A549 (cell line): ENCODE data around the gene FAM13A. TPM values are rescaled to one million over a fixed set of nuclear protein-coding genes. Genes with fewer than 3 reads are reported as not detected.
A peak's percentile ranks its signal among the peaks of the same experiment; 100 is the strongest.

Source experiments
- ATAC-seq, 2 experiments: fragments of 200-7000 bp in 1 of 2; fragments of >200 bp in 1 of 2; cut with Nextera tagmentation in 1 of 2; cut with Tn5 transposase in 1 of 2; 3 replicates each; pipeline versions ENCODE4 v1.8.0 to v1.9.1; 2018 to 2020; ENCODE audit warnings: mild to moderate bottlenecking in 1 of 2, moderate library complexity in 1 of 2
- CTCF ChIA-PET: fragments of 300-600 bp; sonication (Branson Sonifier 250); formaldehyde crosslinking; extraction: SDS; loops from one replicate; lab custom pipeline; 2021; ENCODE audit warnings: antibody characterized with exemption, inconsistent platforms; lab: Yijun Ruan, JAX
- POLR2A ChIA-PET: fragments of 350-600 bp; formaldehyde crosslinking; extraction: SDS; loops from one replicate; lab custom pipeline; 2021; ENCODE audit warnings: antibody characterized with exemption, inconsistent platforms; lab: Yijun Ruan, JAX
- DNase-seq, 2 experiments: peaks; one replicate each; pipeline versions ENCODE4 v3.0.0 to v3.0.0-alpha.2; 2011 to 2016; ENCODE audit warnings: low read depth in 1 of 2, low spot score in 1 of 2
- FAIRE-seq: peaks from 2 replicates; lab custom pipeline; 2011; peaks lifted over from hg19 to GRCh38; lab: Jason Lieb, UNC
- H3K27ac ChIP-seq, 2 experiments: fragments of >200 bp; sonication (Bioruptor Twin); formaldehyde crosslinking; 3 replicates each; pipeline ENCODE4 v1.5.1; 2016 to 2017
- H3K4me1 ChIP-seq: fragments of >200 bp; sonication (Bioruptor Twin); formaldehyde crosslinking; 3 replicates; pipeline ENCODE4 v1.6.1; 2016
- H3K4me2 ChIP-seq: fragments of >200 bp; sonication (Bioruptor Twin); formaldehyde crosslinking; 3 replicates; pipeline ENCODE4 v1.6.1; 2016
- H3K4me3 ChIP-seq: fragments of >200 bp; sonication (Bioruptor Twin); formaldehyde crosslinking; 3 replicates; pipeline ENCODE4 v1.5.1; 2016
- H3K9me3 ChIP-seq: fragments of >200 bp; sonication (Bioruptor Twin); formaldehyde crosslinking; 3 replicates; pipeline ENCODE4 v1.6.1; 2016
- BHLHE40 ChIP-seq: IDR thresholded peaks from 2 replicates; pipeline ENCODE4 v1.6.1; 2012; ENCODE audit warnings: low read depth, low read length, inconsistent platforms
- CEBPB ChIP-seq, 2 experiments: fragments of >200 bp in 1 of 2; sonication (Bioruptor Twin) in 1 of 2; formaldehyde crosslinking in 1 of 2; IDR thresholded peaks; 2 replicates each; pipeline ENCODE4 v1.6.1; 2012 to 2016
- CHD4 ChIP-seq: fragments of 200-600 bp; sonication (generic); IDR thresholded peaks from 2 replicates; pipeline ENCODE4 v1.6.1; 2016; ENCODE audit warnings: antibody characterized with exemption, mild to moderate bottlenecking, borderline replicate concordance
- EHF ChIP-seq: fragments of 250-450 bp; sonication (Bioruptor Pico); IDR thresholded peaks from 2 replicates; pipeline ENCODE4 v1.5.0; 2020; ENCODE audit warnings: mild to moderate bottlenecking
- EP300 ChIP-seq, 2 experiments: fragments of >200 bp; sonication (Bioruptor Twin); formaldehyde crosslinking; IDR thresholded peaks; 2 replicates in 1 of 2; 3 replicates in 1 of 2; pipeline ENCODE4 v1.6.1; 2016 to 2017
- FOSB ChIP-seq: fragments of 250-450 bp; sonication (Bioruptor Pico); IDR thresholded peaks from 2 replicates; pipeline ENCODE4 v1.5.0; 2020; ENCODE audit warnings: mild to moderate bottlenecking, moderate library complexity
- FOXS1 ChIP-seq: fragments of 250-450 bp; sonication (Bioruptor Pico); IDR thresholded peaks from 2 replicates; pipeline ENCODE4 v1.5.0; 2020; ENCODE audit warnings: mild to moderate bottlenecking, moderate library complexity
- GATA3 ChIP-seq: IDR thresholded peaks from 2 replicates; pipeline ENCODE4 v1.6.1; 2012; ENCODE audit warnings: borderline replicate concordance
- HOXA7 ChIP-seq: fragments of 250-450 bp; sonication (Bioruptor Pico); IDR thresholded peaks from 2 replicates; pipeline ENCODE4 v1.5.0; 2020; ENCODE audit warnings: mild to moderate bottlenecking, moderate library complexity
- HOXB5 ChIP-seq: fragments of 250-450 bp; sonication (Bioruptor Pico); IDR thresholded peaks from 2 replicates; pipeline ENCODE4 v1.5.0; 2020; ENCODE audit warnings: mild to moderate bottlenecking, moderate library complexity
- JUN ChIP-seq, 2 experiments: fragments of >200 bp; sonication (Bioruptor Twin); formaldehyde crosslinking; IDR thresholded peaks; 2 replicates in 1 of 2; 3 replicates in 1 of 2; pipeline ENCODE4 v1.6.1; 2016 to 2017
- KDM5A ChIP-seq: fragments of 200-600 bp; sonication (generic); IDR thresholded peaks from 2 replicates; pipeline ENCODE4 v1.6.1; 2016; ENCODE audit warnings: antibody characterized with exemption, mild to moderate bottlenecking
- MAZ ChIP-seq: fragments of 150-350 bp; IDR thresholded peaks from 2 replicates; pipeline ENCODE4 v1.6.1; 2014; ENCODE audit warnings: antibody characterized with exemption, low read depth, low read length, borderline replicate concordance
- NFE2L2 ChIP-seq: fragments of 150-350 bp; conservative IDR thresholded peaks from 2 replicates; pipeline ENCODE4 v1.6.1; 2014; ENCODE audit warnings: low read length
- NR3C1 ChIP-seq: fragments of >200 bp; sonication (Bioruptor Twin); formaldehyde crosslinking; IDR thresholded peaks from 3 replicates; pipeline ENCODE4 v1.6.1; 2017
- PHF8 ChIP-seq: fragments of 200-600 bp; sonication (generic); IDR thresholded peaks from 2 replicates; pipeline ENCODE4 v1.6.1; 2016; ENCODE audit warnings: low read depth, mild to moderate bottlenecking, antibody characterized with exemption, moderate library complexity, borderline replicate concordance
- RFX5 ChIP-seq: fragments of 450-650 bp; IDR thresholded peaks from 2 replicates; pipeline ENCODE4 v1.7.1; 2014; ENCODE audit warnings: antibody characterized with exemption, mild to moderate bottlenecking, moderate library complexity
- SMC3 ChIP-seq: fragments of >200 bp; sonication (Bioruptor Twin); formaldehyde crosslinking; IDR thresholded peaks from 3 replicates; pipeline ENCODE4 v1.6.1; 2018; ENCODE audit warnings: inconsistent platforms
- TFCP2L1 ChIP-seq: fragments of 250-450 bp; sonication (Bioruptor Pico); IDR thresholded peaks from 2 replicates; pipeline ENCODE4 v1.5.0; 2021; ENCODE audit warnings: mild to moderate bottlenecking
- ZFP36 ChIP-seq: fragments of 450-650 bp; IDR thresholded peaks from 2 replicates; pipeline ENCODE4 v1.6.1; 2014; ENCODE audit warnings: borderline replicate concordance; ENCODE audit not compliant: partially characterized antibody
- ZNF302 ChIP-seq: fragments of 250-450 bp; sonication (Bioruptor Pico); IDR thresholded peaks from 2 replicates; pipeline ENCODE4 v1.9.0; 2021; ENCODE audit warnings: inconsistent platforms, mild to moderate bottlenecking, moderate library complexity
- WGBS: methylation state at CpG from one replicate; pipeline ENCODE4 v1.1.6; 2017; ENCODE audit errors: missing lambda C conversion rate; 5-methylcytosine and 5-hydroxymethylcytosine counted together
- polyA plus RNA-seq, 4 experiments: library from polyadenylated mRNA; depleted of rRNA in 3 of 4; stranded (reverse); fragments of >200 nt; fragmentation: RNase III in 1 of 4; extraction: RNeasy Plus Mini Kit Qiagen cat#74134 plus additional on column Dnase treatment in 1 of 4; gene quantifications; 2 replicates in 3 of 4; 3 replicates in 1 of 4; pipeline ENCODE4 v1.2.3, GENCODE V29; 2011 to 2017
- TF ChIP-seq, protein P1 (sequence below): IDR thresholded peaks from 2 replicates; pipeline ENCODE4 v1.6.1; 2012
- TF ChIP-seq, protein P2 (sequence below): IDR thresholded peaks from 2 replicates; pipeline ENCODE4 v1.6.1; 2012
- TF ChIP-seq, protein P3 (sequence below): fragments of 150-350 bp; IDR thresholded peaks from 2 replicates; pipeline ENCODE4 v1.6.1; 2014; ENCODE audit warnings: low read depth, mild to moderate bottlenecking, low read length

The FAM13A gene
- polyA plus RNA-seq, 2 of the 4 experiments (the other 2 are of a cell fraction), result 6.5 to 22.0 TPM

DNA sequence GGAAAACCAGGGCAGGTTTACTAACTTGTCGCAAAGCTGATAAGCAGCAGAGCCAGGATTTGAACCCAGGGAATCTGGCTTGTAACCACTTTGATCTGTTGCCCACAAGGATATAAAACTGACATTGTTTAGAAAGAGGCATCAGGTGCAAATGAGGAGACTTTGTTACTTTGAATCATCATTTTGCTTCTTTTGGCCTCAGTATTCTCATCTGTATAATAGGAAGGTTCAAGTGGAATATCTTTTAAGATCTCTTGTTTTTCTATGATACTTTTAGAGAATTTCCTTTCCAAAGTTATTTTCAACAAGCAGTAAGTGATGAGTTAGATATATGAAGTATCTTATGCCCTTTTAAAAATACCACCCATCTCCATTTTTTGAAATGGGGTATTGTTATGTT lies 301.5 kb downstream of the FAM13A start:
- WGBS, result 94% methylated on average over 1 of the region's 1 CpG
- Histone ChIP-seq H3K9me3 (no peaks in the 10 kb centered on the region), H3K4me2 (no peak overlapping the region), H3K27ac (no peak overlapping the region; a peak in 1 of 6 replicates), H3K4me3 (no peak overlapping the region), H3K4me1 (peaks cover 81% of the 10 kb centered on the region)
- ATAC-seq, result no peak
- POLR2A ChIA-PET, result no interaction called here
- no peak for FAIRE-seq
- CTCF ChIA-PET, result interaction anchor here (1.3 kb wide), 1 partner anchor 9 kb away, joined by 3 read pairs; no protein-coding TSS in a partner anchor
- TF ChIP-seq PHF8 (no peak), CEBPB (IDR thresholded peaks at IDR 0.05) (no peak), BHLHE40 (no peak), TFCP2L1 (no peak), HOXA7 (CRISPR knock-in tag) (no peak), JUN (IDR thresholded peaks at IDR 0.05) (no peak), EHF (CRISPR knock-in tag) (no peak), ZNF302 (CRISPR knock-in tag) (no peak), EP300 (IDR thresholded peaks at IDR 0.05) (no peak), HOXB5 (CRISPR knock-in tag) (no peak), KDM5A (no peak), GATA3 (no peak)
- TF ChIP-seq, protein P1, sequence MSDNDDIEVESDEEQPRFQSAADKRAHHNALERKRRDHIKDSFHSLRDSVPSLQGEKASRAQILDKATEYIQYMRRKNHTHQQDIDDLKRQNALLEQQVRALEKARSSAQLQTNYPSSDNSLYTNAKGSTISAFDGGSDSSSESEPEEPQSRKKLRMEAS, result no peak
- TF ChIP-seq, protein P2, sequence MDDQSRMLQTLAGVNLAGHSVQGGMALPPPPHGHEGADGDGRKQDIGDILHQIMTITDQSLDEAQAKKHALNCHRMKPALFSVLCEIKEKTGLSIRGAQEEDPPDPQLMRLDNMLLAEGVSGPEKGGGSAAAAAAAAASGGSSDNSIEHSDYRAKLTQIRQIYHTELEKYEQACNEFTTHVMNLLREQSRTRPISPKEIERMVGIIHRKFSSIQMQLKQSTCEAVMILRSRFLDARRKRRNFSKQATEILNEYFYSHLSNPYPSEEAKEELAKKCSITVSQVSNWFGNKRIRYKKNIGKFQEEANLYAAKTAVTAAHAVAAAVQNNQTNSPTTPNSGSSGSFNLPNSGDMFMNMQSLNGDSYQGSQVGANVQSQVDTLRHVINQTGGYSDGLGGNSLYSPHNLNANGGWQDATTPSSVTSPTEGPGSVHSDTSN, result no peak
- DNase-seq, result no peak

DNA sequence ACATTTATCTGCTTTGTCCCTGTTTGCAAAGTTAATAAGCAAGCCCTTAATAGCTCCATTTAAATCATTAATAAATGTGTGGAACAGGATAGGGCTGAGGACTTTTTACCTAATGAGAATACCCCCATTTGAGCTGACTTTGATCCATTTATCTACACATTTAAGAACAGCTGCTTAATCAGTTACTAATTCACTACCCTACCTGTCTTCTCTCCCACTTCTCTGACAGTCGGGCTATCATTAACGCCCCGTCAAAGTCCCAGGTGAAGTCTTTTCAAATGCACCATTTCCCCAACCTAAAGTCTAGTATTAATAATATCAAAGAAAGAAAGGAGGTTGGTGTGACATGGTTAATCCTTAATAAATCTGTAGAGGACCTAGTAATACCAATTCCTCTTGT lies 302.2 kb downstream of the FAM13A start:
- POLR2A ChIA-PET, result no interaction called here
- FAIRE-seq, result no peak
- WGBS, result 93% methylated on average over 3 of the region's 3 CpGs
- DNase-seq, result no peak
- Histone ChIP-seq H3K9me3 (no peaks in the 10 kb centered on the region), H3K27ac (peak overlapping the region; percentile 75 to 78; a peak in 5 of 6 replicates), H3K4me1 (peaks cover 81% of the 10 kb centered on the region), H3K4me3 (no peak overlapping the region), H3K4me2 (peak overlapping the region; percentile 64)
- ATAC-seq, result no peak
- TF ChIP-seq MAZ, result no peak
- no peak for TF ChIP-seq EP300 (IDR thresholded peaks at IDR 0.05)
- TF ChIP-seq HOXB5 (CRISPR knock-in tag), result no peak
- TF ChIP-seq HOXA7 (CRISPR knock-in tag), result no peak
- TF ChIP-seq FOSB (CRISPR knock-in tag), result no peak
- TF ChIP-seq ZFP36, result no peak
- TF ChIP-seq CEBPB (IDR thresholded peaks at IDR 0.05), result no peak
- TF ChIP-seq TFCP2L1, result no peak
- TF ChIP-seq CHD4, result no peak
- TF ChIP-seq, protein P3, sequence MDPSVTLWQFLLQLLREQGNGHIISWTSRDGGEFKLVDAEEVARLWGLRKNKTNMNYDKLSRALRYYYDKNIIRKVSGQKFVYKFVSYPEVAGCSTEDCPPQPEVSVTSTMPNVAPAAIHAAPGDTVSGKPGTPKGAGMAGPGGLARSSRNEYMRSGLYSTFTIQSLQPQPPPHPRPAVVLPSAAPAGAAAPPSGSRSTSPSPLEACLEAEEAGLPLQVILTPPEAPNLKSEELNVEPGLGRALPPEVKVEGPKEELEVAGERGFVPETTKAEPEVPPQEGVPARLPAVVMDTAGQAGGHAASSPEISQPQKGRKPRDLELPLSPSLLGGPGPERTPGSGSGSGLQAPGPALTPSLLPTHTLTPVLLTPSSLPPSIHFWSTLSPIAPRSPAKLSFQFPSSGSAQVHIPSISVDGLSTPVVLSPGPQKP, result no peak
- CTCF ChIA-PET, result interaction anchor here (1.0 kb wide), 1 partner anchor 269 kb away, joined by 3 read pairs; no protein-coding TSS in a partner anchor

DNA sequence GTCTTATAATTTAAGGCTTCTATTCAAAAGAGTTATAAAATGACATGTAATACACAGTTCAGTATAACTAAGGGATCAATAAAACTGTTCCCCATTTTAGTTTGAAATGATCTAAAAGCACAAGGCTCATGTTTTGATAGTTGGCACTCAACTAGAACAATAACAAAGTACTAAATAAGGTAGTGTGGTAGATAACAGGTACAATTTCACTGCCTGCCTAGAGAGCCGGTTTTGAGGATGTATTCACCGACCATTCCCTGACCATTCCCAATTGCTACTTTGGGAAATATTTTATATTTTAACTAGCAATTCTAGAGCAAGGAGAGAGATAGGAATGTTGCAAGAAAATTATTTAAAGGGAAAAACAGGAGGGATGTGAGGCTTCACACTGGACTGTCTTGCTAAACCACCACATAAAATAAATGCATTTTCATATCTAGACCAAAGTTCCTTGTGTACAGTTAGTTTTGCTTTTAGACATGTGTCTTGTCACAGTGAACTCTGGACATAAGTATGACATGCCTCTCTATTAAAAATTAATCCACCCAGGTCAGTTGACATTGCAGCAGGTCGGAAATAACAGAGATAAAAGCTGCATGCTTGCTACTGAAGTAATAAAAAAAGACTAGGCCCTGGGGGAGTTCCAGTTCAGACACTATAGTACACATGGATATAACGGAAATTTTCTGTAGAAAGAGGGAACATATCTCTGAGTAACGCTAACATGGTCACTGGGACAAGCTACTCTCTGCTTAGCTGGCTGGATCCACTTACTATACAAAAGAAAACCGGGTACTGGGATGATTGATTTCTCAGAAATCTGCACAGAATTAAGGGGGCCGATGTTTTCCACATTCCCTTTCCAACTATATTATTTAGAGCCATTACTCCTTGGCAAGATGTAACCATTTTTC lies 303.1 kb downstream of the FAM13A start:
- Histone ChIP-seq H3K9me3 (no peaks in the 10 kb centered on the region), H3K4me1 (peaks cover 74% of the 10 kb centered on the region), H3K4me2 (peak overlapping the region; percentile 64), H3K27ac (peak overlapping the region; percentile 75 to 78), H3K4me3 (no peak overlapping the region)
- WGBS, result 39% methylated on average over 7 of the region's 7 CpGs
- FAIRE-seq (no peak), ATAC-seq (peak in 1 of 2 experiments; percentile 55; a peak in 2 of 6 replicates), DNase-seq (peak in 1 of 2 experiments; percentile 9)
- CTCF ChIA-PET, result interaction anchor here (1.0 kb wide), 1 partner anchor 269 kb away, joined by 3 read pairs; no protein-coding TSS in a partner anchor
- POLR2A ChIA-PET, result no interaction called here
- TF ChIP-seq GATA3 (no peak), FOXS1 (CRISPR knock-in tag) (no peak), RFX5 (no peak), BHLHE40 (no peak), SMC3 (no peak), MAZ (no peak), NFE2L2 (no peak), NR3C1 (no peak)
- TF ChIP-seq, protein P3, result no peak
